Measurements from ENCODE around the gene TMCC1. TPM values are rescaled to one million over a fixed set of nuclear protein-coding genes. Genes with fewer than 3 reads are reported as not detected.
"Not testable (repeated sequence)": the region's sequence is repeated elsewhere in the genome, so short reads cannot be mapped to it uniquely, and the experiment has no call there.

Gene TMCC1
- total RNA-seq, 2 donors from 2014 or later = 16.7 to 16.9 TPM

DNA sequence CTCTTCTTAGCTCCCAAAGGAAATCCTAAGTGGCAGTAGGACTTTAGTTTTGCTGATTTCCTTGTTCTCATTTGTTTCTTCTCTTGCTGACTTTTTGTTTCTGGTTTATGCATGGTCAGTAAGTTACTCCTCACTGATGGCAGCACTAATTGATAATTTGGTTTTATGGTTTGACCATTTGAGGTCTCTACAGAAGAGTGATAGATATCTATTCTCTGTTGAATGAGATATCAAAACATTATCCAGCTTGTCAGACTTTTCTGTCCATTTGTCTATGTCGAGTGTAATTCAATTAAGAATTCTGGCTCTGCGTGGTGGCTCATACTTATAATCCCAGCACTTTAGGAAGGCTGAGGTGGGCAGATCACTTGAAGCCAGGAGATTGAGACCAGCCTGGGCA is 202.5 kb downstream of the TMCC1 start:
- ATAC-seq (replicated peaks in 1 of 2) (no peak), DNase-seq (no peak)
- H3K27me3 Mint-ChIP-seq (ENCODE audit: low read depth) = no peaks in the 10 kb centered on the region
- no peak overlapping the region for H3K4me3 Mint-ChIP-seq
- H3K27ac Mint-ChIP-seq = no peak overlapping the region
- H3K4me1 Mint-ChIP-seq (ENCODE audit: low read depth) = peaks cover 15% of the 10 kb centered on the region
- H3K9me3 Mint-ChIP-seq = peaks cover 3 to 7% of the 10 kb centered on the region in 2 donors
- H3K36me3 Mint-ChIP-seq (ENCODE audit: insufficient read depth in 2 of 2) = peaks cover 0 to 4% of the 10 kb centered on the region in 2 donors

DNA sequence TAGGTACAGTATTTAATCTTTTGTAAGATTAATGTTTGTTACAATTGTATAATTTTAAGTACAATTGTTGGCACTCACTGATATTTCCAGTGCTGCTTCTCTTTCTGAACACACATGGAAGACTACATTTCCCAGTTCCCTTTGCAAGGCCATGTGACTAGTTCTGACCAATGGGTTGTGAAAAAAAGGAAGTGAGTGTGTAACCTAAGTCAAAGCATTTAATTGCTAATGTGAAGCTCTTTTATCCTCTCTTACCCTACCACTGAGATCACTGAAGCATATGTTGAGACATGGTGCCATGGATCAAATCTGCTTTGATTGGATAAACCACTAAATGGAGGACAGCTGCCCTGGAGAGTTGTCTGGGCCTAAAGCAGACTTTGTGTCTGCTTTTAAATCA is 203.1 kb downstream of the TMCC1 start:
- Mint-ChIP-seq H3K4me1 (ENCODE audit: low read depth) (peaks cover 15% of the 10 kb centered on the region), H3K4me3 (no peak overlapping the region), H3K27me3 (ENCODE audit: low read depth) (no peaks in the 10 kb centered on the region), H3K36me3 (ENCODE audit: insufficient read depth in 2 of 2) (peaks cover 0 to 2% of the 10 kb centered on the region in 2 donors), H3K27ac (no peak overlapping the region), H3K9me3 (peaks cover 0 to 4% of the 10 kb centered on the region in 2 donors)
- ATAC-seq (replicated peaks in 1 of 2) (peak; percentile 63 to 67), DNase-seq (peak; percentile 17 to 27)

- H3K36me3 Mint-ChIP-seq (ENCODE audit: insufficient read depth in 2 of 2) = no peaks in the 10 kb centered on the region
- H3K27me3 Mint-ChIP-seq (ENCODE audit: low read depth) = no peaks in the 10 kb centered on the region
- no peaks in the 10 kb centered on the region for H3K9me3 Mint-ChIP-seq
- H3K4me1 Mint-ChIP-seq (ENCODE audit: low read depth) = peaks cover 15% of the 10 kb centered on the region
- DNase-seq = no peak
- no peak overlapping the region for H3K27ac Mint-ChIP-seq
- no peak overlapping the region for H3K4me3 Mint-ChIP-seq
- ATAC-seq (replicated peaks in 1 of 2) = no peak
Observed at GRCh38 chr3:129689036-129689435, 204.5 kb downstream of the TMCC1 start.

GRCh38 chr3:129688271-129688895 is 205.1 kb downstream of the TMCC1 start:
- no peaks in the 10 kb centered on the region for H3K27me3 Mint-ChIP-seq (ENCODE audit: low read depth)
- ATAC-seq (replicated peaks in 1 of 2) = no peak
- no peak overlapping the region for H3K27ac Mint-ChIP-seq
- peaks cover 13% of the 10 kb centered on the region for H3K4me1 Mint-ChIP-seq (ENCODE audit: low read depth)
- H3K36me3 Mint-ChIP-seq (ENCODE audit: insufficient read depth in 2 of 2) = no peaks in the 10 kb centered on the region
- no peak for DNase-seq
- no peaks in the 10 kb centered on the region for H3K9me3 Mint-ChIP-seq
- no peak overlapping the region for H3K4me3 Mint-ChIP-seq

DNA sequence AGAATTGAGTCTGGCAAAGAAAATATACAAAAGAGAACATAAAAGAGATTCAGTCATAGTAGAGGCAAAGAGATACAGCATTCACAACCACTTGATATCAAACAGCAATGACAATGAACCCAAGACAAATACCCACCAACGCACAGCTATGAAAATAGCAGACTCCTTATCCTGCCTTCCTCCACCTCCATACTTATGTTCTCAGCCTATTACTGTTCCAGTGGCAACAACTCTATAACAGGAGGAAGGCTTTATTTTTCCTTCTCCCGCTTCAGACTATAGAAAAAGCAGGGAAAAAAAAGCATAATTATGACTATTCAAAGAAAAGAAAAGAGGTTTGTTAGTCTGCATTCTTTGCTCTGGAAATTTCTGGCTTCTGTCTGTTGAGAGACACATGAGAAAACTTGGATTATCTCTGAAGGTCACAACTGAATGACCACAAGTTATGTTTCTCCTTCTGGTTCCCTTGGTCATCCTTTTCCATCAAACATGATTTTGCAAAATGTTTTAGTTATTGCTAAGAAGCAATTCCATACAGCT is 205.9 kb downstream of the TMCC1 start:
- no peak overlapping the region for H3K4me3 Mint-ChIP-seq
- H3K27me3 Mint-ChIP-seq (ENCODE audit: low read depth) = no peaks in the 10 kb centered on the region
- H3K9me3 Mint-ChIP-seq = no peaks in the 10 kb centered on the region
- H3K4me1 Mint-ChIP-seq (ENCODE audit: low read depth) = peaks cover 11% of the 10 kb centered on the region
- DNase-seq = no peak
- no peak for ATAC-seq (replicated peaks in 1 of 2)
- no peaks in the 10 kb centered on the region for H3K36me3 Mint-ChIP-seq (ENCODE audit: insufficient read depth in 2 of 2)
- no peak overlapping the region for H3K27ac Mint-ChIP-seq

DNA sequence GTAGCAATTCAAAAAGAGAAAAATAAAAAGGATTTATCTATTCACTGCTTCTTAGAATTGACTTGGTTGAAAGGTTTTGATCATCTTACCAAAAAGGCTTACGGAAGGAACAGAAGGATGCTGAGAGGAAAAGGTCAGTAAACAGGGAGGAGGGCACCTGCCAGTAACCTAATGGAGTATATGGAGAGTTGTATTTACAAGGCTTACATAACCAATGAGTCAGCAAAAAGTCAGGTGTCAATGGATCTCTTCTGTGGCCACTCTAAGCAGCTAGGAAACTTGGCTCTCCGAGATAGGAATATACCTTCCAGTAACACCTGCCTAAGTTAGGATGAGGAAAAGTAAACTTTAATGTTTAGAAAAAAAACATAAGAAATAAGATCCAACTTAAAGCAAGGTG is 206.6 kb downstream of the TMCC1 start:
- H3K27me3 Mint-ChIP-seq (ENCODE audit: low read depth) = no peaks in the 10 kb centered on the region
- H3K4me1 Mint-ChIP-seq (ENCODE audit: low read depth) = peaks cover 11% of the 10 kb centered on the region
- ATAC-seq (replicated peaks in 1 of 2) (no peak), DNase-seq (no peak)
- no peak overlapping the region for H3K4me3 Mint-ChIP-seq
- H3K27ac Mint-ChIP-seq = no peak overlapping the region
- H3K9me3 Mint-ChIP-seq = no peaks in the 10 kb centered on the region
- no peaks in the 10 kb centered on the region for H3K36me3 Mint-ChIP-seq (ENCODE audit: insufficient read depth in 2 of 2)

DNA sequence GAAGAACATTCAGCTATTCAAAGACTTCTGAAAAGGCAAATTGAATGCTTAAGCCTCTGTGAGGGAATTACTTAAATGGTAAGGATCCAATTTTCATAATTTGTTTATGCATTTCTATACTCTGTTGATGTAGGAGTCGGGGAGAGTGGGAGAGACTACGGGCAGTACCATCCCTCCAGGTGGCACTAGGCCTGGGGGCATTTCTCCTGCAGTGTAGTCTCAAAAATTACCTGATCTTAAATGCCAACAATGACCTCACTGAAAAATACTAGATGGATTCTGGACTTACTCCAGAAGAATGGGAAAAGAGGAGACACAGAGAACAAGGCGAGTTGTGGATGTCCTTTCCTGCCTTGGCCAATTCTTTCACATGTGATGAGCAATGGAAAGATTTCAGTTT is 209.2 kb downstream of the TMCC1 start:
- Mint-ChIP-seq H3K36me3 (ENCODE audit: insufficient read depth in 2 of 2) (no peaks in the 10 kb centered on the region), H3K4me1 (ENCODE audit: low read depth) (no peaks in the 10 kb centered on the region), H3K9me3 (no peaks in the 10 kb centered on the region), H3K27me3 (ENCODE audit: low read depth) (no peaks in the 10 kb centered on the region), H3K27ac (no peak overlapping the region), H3K4me3 (no peak overlapping the region)
- DNase-seq (no peak), ATAC-seq (replicated peaks in 1 of 2) (no peak)

GRCh38 chr3:129683201-129683600 is 210.3 kb downstream of the TMCC1 start:
- Mint-ChIP-seq H3K36me3 (ENCODE audit: insufficient read depth in 2 of 2) (no peaks in the 10 kb centered on the region), H3K9me3 (no peaks in the 10 kb centered on the region), H3K27ac (no peak overlapping the region), H3K27me3 (ENCODE audit: low read depth) (no peaks in the 10 kb centered on the region), H3K4me3 (no peak overlapping the region), H3K4me1 (ENCODE audit: low read depth) (no peaks in the 10 kb centered on the region)
- ATAC-seq (replicated peaks in 1 of 2) = no peak
- DNase-seq = no peak

GRCh38 chr3:129676985-129677384 is 216.5 kb downstream of the TMCC1 start:
- ATAC-seq (replicated peaks in 1 of 2) (no peak), DNase-seq (no peak)
- no peak overlapping the region for H3K4me3 Mint-ChIP-seq
- no peak overlapping the region for H3K27ac Mint-ChIP-seq
- H3K27me3 Mint-ChIP-seq (ENCODE audit: low read depth) = no peaks in the 10 kb centered on the region
- peaks cover 7% of the 10 kb centered on the region for H3K4me1 Mint-ChIP-seq (ENCODE audit: low read depth)
- no peaks in the 10 kb centered on the region for H3K9me3 Mint-ChIP-seq
- no peaks in the 10 kb centered on the region for H3K36me3 Mint-ChIP-seq (ENCODE audit: insufficient read depth in 2 of 2)

- not testable (repeated sequence) for ATAC-seq (replicated peaks in 1 of 2); H3K4me3 Mint-ChIP-seq; H3K9me3 Mint-ChIP-seq; H3K36me3 Mint-ChIP-seq (ENCODE audit: insufficient read depth in 2 of 2); DNase-seq; H3K27ac Mint-ChIP-seq; H3K27me3 Mint-ChIP-seq (ENCODE audit: low read depth); H3K4me1 Mint-ChIP-seq (ENCODE audit: low read depth)
Observed at GRCh38 chr3:129674798-129675123, 218.8 kb downstream of the TMCC1 start.

DNA sequence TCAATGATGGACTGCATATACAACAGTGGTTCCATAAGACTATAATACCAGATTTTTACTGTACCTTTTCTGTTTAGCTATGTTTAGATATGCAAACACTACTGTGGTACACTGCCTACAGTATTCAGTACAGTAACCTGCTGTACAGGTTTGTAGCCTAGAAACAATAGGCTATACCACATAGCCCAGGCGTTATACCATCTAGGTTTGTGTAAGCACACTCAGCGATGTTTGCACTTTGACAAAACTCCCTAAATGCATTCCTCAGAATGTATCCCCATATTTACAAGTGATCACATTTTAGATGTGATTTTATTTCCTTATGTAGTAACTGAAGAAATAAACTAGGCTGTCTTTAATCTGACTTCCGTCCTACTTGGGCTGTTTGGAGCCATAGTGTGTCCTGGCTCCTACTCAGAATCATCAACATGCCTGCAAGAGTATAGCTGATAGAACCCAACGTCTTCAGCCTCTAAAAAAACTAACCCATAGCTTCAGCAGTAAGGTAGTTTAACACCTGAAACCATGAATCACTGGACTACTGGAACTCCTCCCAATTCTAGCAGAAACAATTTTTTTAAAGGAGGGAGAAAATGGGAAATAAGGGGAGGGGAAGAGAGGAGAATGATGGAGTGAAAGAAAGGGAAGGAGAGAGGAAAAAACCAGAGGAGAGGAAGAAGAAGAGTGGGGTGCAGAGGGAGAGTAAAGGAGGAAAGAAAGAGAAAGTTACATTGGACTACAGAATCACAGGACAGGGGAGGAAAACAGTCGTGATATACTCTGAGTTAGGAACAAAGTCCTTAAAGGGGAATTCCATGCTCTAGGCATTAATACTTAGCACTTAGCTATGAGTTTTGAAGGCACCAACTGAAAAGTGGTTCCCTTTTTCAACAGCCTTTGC is 219.4 kb downstream of the TMCC1 start:
- no peaks in the 10 kb centered on the region for H3K9me3 Mint-ChIP-seq
- peaks cover 7% of the 10 kb centered on the region for H3K4me1 Mint-ChIP-seq (ENCODE audit: low read depth)
- no peak overlapping the region for H3K27ac Mint-ChIP-seq
- peaks cover 0 to 2% of the 10 kb centered on the region in 2 donors for H3K36me3 Mint-ChIP-seq (ENCODE audit: insufficient read depth in 2 of 2)
- no peak for DNase-seq
- no peak for ATAC-seq (replicated peaks in 1 of 2)
- no peaks in the 10 kb centered on the region for H3K27me3 Mint-ChIP-seq (ENCODE audit: low read depth)
- H3K4me3 Mint-ChIP-seq = no peak overlapping the region

GRCh38 chr3:129673012-129673411 is 220.5 kb downstream of the TMCC1 start:
- ATAC-seq (replicated peaks in 1 of 2) (no peak), DNase-seq (no peak)
- H3K27me3 Mint-ChIP-seq (ENCODE audit: low read depth) = no peaks in the 10 kb centered on the region
- H3K27ac Mint-ChIP-seq = no peak overlapping the region
- H3K4me1 Mint-ChIP-seq (ENCODE audit: low read depth) = peaks cover 7% of the 10 kb centered on the region
- H3K36me3 Mint-ChIP-seq (ENCODE audit: insufficient read depth in 2 of 2) = peaks cover 0 to 2% of the 10 kb centered on the region in 2 donors
- H3K4me3 Mint-ChIP-seq = no peak overlapping the region
- H3K9me3 Mint-ChIP-seq = no peaks in the 10 kb centered on the region

DNA sequence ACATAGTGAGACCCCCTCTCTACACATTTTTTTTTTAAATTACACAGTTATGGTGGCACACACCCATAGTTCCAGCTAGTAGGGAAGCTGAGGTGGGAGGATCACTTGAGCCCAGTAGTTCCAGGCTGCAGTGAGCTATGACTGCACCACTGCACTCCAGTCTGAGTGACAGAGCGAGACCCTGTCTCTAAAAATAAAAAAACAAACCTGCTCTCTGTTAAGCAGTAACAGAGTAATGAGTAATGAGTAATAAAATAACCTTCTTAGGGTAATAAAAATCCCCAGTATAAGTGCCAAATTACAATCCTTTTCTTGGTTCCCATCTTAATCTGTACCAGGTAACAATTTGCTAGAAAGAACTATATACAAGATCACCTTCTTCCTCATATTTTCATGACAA is 221.1 kb downstream of the TMCC1 start:
- Mint-ChIP-seq H3K36me3 (ENCODE audit: insufficient read depth in 2 of 2) (peaks cover 0 to 2% of the 10 kb centered on the region in 2 donors), H3K27ac (no peak overlapping the region), H3K4me3 (no peak overlapping the region), H3K4me1 (ENCODE audit: low read depth) (peaks cover 7% of the 10 kb centered on the region), H3K27me3 (ENCODE audit: low read depth) (no peaks in the 10 kb centered on the region), H3K9me3 (no peaks in the 10 kb centered on the region)
- DNase-seq = no peak
- no peak for ATAC-seq (replicated peaks in 1 of 2)
